Epidermal melanocyte (primary cell): ENCODE results near the gene MROH2A.

Experiments
- DNase-seq: peaks from one replicate; pipeline ENCODE4 v3.0.0; 2011; ENCODE audit warnings: low spot score; ENCODE audit not compliant: insufficient read length

The MROH2A gene

DNA sequence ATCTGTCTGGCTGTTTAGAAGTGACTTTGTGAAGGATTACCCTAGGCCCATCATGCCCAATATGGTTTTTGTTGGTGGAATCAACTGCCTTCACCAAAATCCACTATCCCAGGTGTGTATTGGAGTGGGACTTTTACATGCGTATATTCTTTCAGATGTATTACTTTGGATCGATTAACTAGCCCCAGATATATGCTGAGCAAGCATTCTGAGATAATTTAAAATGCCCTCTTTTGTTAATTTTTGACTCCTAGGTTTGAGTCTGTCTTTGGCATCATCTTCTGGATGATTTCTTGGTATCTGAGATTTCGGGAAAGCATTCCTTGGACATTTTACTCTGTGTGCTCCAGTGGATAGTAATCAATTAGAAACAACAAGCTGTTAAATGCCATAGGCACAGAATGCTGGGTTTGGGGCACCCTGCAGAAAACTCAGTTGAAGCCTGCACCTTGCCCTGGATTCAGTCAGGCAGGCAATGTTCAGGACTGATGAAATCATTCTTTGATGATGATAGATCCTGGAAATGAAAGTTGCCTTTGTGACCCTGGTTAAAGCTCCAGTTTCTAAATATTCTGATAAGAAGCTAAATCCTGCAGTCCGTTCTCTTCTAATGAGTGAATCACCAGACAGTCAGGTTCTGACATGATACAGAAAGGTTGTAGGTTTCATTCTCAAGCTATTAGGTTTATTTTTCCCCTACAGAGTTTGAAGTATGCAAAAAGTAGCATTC is 16.9 kb upstream of the MROH2A start:
- no peak for DNase-seq

DNA sequence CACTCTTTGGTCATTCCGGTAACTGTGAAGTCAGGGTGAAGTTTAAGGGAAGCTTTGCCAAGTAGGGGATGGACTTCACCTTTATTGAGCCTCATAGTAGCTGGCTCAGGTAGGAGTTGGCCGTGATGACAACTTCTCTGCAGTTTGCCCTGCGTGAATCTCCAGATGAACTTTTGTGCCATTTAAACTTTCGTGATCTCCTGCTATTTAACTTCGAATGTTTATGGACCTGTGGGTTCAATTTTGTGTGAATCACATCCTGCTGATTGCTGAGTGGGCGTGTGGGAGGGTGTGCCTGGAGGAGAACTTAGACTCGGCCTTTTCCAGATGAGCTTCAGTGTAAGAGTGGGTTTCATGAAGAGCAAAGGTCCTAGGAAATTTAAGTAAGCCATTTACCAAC is 13.9 kb upstream of the MROH2A start:
- DNase-seq = no peak

DNA sequence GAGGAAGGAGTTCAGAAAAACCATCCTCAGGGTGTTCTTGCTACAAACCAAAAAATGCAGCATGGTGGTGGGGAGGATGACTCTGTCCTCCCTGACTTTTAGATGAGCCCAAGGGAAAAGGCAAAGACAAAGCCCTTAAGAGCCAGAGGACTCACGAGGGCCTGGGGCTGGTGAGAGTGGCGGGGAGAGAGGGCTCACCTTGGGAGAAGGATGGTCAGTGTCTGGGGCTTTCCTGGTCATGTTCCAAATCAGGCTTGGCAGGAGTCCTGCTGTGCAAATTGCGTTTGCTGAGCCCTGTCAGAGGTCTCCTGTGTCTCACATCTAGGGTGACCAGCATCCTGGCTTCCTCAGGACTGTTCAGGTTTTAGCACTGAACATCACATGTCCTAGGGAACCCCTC is 13.4 kb upstream of the MROH2A start:
- DNase-seq = no peak

DNA sequence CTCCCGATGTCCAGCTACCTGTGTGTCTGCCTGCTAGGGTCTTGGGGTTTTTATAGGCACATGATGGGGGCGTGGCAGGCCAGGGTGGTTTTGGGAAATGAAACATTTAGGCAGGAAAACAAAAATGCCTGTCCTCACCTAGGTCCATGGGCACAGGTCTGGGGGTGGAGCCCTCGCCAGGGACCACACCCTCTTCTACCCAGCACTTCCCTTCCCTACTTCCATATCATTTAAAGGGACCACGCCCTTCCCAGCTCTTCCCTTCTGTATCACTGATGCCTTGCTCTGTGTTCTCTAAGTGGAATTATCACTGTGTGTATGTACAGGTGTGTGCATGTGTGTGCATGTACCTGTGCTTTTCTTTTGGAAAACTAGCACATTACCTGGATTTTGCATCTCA is 11.7 kb upstream of the MROH2A start:
- no peak for DNase-seq

DNA sequence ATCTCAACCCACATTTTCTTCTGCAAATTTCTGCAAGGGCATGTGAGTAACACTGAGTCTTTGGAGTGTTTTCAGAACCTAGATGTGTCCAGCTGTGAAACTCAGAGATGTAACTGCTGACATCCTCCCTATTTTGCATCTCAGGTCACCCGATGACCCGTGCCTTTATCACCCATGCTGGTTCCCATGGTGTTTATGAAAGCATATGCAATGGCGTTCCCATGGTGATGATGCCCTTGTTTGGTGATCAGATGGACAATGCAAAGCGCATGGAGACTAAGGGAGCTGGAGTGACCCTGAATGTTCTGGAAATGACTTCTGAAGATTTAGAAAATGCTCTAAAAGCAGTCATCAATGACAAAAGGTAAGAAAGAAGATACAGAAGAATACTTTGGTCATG is 10.1 kb upstream of the MROH2A start:
- no peak for DNase-seq

- no peak for DNase-seq
Observed at GRCh38 chr2:233769260-233769659, 8.9 kb upstream of the MROH2A start.

DNA sequence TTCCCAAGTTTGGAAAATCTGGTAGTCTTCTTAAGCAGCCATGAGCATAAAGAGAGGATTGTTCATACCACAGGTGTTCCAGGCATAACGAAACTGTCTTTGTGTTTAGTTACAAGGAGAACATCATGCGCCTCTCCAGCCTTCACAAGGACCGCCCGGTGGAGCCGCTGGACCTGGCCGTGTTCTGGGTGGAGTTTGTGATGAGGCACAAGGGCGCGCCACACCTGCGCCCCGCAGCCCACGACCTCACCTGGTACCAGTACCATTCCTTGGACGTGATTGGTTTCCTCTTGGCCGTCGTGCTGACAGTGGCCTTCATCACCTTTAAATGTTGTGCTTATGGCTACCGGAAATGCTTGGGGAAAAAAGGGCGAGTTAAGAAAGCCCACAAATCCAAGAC is 6.0 kb upstream of the MROH2A start:
- no peak for DNase-seq

DNA sequence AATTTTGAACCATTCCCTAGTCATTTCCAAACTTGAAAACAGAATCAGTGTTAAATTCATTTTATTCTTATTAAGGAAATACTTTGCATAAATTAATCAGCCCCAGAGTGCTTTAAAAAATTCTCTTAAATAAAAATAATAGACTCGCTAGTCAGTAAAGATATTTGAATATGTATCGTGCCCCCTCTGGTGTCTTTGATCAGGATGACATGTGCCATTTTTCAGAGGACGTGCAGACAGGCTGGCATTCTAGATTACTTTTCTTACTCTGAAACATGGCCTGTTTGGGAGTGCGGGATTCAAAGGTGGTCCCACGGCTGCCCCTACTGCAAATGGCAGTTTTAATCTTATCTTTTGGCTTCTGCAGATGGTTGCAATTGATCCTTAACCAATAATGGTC is 5.5 kb upstream of the MROH2A start:
- no peak for DNase-seq

DNA sequence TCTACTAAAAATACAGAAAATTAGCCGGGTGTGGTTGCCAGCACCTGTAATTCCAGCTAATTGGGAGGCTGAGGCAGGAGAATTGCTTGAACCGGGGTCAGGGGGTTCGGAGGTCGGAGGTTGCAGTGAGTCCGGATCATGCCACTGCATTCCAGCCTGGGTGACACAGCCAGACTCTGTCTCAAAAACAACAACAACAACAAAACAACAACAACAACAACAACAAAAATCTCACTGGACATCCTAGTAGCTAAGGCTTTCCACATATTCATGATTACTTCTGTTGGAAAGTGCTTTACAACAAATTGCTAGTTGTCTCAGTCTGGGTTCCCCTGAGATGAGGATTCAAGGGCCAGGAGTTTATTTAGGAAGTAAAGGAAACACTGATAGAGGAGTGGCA is 4.3 kb upstream of the MROH2A start:
- DNase-seq = no peak

- no peak for DNase-seq
Observed at GRCh38 chr2:233775414-233775813, 2.7 kb upstream of the MROH2A start.

- no peak for DNase-seq
Observed at GRCh38 chr2:233779722-233780121, 1.6 kb downstream of the MROH2A start.

DNA sequence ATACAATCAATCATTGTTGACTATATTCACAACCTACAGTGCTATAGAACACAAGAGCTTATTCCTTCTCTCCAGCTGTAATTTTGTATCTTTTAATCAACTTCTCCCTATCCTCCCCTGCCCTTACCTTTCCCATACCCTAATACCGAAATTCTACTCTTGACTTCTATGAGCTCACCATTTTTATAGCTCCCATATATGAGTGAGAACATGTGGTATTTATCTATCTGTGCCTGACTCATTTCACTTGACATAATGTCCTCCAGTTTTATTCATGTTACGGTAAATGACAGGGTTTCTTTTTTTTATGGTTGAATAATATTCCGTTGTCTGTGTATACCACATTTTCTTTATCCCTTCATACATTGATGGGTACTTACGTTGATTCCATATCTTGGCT is 2.6 kb downstream of the MROH2A start:
- no peak for DNase-seq

DNA sequence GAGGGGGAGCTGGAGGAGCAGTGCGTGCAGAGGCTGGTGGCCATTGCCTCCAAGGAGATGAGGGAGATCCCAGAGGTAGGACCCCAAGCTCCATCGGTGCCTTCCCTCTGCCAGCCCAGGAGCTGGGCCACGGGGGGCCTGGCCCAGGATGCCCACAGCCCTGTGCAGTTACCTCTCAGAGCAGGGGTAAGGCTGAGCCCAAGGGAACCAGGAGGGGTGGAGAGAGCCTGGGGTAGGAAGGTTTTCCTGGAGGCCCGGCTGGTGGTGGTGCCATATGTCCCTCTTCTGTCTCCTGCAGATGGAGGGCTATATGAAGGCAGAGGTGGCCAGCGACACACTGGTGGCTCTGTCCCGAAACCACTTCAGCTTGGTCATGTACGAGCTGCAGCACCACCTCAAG is 11.4 kb downstream of the MROH2A start:
- no peak for DNase-seq

- DNase-seq = no peak
Observed at GRCh38 chr2:233791151-233791882, 13.2 kb downstream of the MROH2A start.

- DNase-seq = no peak
Observed at GRCh38 chr2:233791883-233792329, 13.8 kb downstream of the MROH2A start.

DNA sequence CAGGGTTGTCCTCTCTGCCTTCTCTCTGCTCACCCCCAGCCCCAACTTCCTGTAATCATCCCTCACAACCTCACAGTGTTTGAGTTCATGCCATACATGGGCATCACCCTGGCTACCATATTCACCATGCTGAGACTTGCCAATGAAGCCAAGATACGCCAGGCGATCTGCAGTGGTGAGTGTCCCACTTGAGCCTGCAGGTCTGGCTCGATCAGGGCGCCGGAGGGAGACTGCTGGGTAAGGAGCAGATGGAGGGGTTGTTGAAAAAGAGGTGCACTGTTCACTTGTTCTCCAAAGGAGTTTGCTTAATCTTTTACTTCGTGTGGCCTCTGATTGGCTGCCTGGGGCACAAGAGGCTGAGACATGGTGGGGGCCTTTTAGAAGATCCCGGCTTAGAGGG is 14.6 kb downstream of the MROH2A start:
- DNase-seq = no peak

- DNase-seq = no peak
Observed at GRCh38 chr2:233793465-233794127, 15.5 kb downstream of the MROH2A start.

DNA sequence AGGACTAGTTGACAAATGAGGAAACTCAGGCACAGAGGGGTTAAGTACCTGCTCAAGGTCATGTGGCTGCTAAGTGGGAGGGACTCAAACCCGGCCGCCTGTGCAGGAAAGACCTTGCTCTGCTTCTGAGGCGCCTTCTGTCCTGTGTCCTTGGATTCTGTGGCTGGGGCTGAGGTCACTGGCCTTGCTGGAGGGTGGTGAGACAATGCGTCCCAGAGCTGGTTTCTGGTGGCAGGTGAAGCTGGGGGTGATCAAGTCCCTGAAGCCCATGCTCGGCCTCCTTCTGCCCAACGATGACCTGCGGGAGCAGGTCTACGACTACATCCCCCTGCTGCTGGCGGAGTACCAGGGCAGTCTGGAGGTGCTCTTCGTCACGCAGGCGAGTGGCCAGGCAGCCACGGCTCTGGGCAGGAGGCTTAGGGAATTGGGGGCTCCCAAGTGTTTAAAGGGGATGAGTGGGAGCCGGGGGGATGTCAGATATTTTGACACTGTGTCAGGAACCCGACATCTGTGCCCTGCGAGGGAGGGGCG is 16.1 kb downstream of the MROH2A start:
- DNase-seq = no peak

DNA sequence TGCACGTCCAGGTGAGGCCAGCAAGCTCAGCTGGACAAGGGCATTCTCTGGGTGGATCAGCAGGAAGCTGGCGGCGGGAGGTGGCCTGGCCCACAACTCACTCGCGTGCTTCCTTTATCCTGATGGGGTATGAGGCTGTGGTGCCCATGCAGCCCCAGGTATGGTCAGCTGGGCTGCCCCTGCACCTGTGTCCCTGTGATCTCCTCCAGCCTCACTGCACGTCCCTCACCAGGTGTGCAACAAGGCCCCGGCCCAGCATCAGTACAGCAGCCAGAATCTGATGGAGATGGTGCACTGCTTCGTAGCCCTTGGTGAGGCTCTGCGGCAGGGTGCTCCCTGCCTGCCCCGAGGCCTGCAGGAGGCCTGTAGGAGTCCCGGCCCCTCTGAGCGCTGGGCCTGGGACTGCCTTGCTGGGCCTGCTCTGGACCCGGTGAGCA is 17.6 kb downstream of the MROH2A start:
- DNase-seq = no peak

GRCh38 chr2:233796254-233796653 is 18.1 kb downstream of the MROH2A start:
- DNase-seq = no peak

GRCh38 chr2:233798335-233799086 is 20.4 kb downstream of the MROH2A start:
- DNase-seq = no peak
